Fibroblast of lung (primary cell): ENCODE results near the gene LATS2.

Source experiments
- CTCF ChIP-seq, 2 donors: IDR thresholded peaks in 1 of 2; conservative IDR thresholded peaks in 1 of 2; 1 replicate in 1 of 2; 2 replicates in 1 of 2; pipeline ENCODE4 v1.5.1; 2011 to 2012; ENCODE audit warnings: low read length in 2 of 2, control low read depth in 1 of 2, inconsistent platforms in 1 of 2, low read depth in 1 of 2, mild to moderate bottlenecking in 1 of 2
- EZH2 ChIP-seq: IDR thresholded peaks from 2 replicates; pipeline ENCODE4 v1.5.1; 2012; ENCODE audit warnings: low read length, control low read depth, mild to moderate bottlenecking; ENCODE audit errors: missing control alignments

DNA sequence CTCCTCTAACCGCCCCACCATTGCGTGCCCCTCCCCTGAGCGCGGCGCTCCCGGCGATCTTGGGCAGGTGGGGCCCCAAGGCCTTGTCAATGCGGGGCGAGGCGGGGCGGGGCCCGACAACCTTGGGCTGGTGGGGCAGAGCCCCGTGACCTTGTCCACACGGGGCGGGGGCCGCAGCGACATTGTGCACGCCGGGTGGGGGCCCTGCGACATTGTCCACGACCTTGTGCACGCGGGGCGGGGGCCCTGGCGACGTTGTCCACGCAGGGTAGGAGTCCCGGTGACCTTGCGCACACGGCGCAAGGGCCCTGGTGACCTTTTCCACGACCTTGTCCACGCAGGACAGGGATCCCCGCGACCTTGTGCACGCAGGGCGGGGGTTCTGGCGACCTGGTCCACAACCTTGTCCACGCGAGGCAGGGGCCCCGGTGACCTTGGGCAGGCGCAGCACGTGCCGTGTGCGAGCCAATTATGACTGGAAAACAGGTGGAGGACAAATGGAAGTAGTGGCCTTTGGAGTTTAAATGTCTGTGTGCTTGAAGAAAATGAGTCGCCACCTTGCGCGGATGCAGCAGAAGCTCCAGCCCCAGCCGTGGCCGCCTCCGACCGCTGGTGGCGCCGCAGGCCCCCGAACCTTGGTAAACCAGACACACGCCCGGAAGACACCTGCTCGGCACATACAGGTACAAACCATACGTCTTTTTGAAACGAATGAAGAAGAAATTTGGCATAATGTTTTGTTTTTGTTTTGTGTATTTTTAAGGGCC, 62.6 kb downstream of the LATS2 start:
- TF ChIP-seq CTCF (conservative IDR thresholded peaks at IDR 0.05 in 1 of 2, IDR thresholded peaks at IDR 0.05 in 1 of 2; ENCODE audit: low read depth in 1 of 2, low read length in 2 of 2) (no peak), EZH2 (no peak)
